Fibroblast of the aortic adventitia (primary cell): ENCODE results near the gene PNISR. TPM values are rescaled to one million over a fixed set of nuclear protein-coding genes. Genes with fewer than 3 reads are reported as not detected.

Source experiments
- DNase-seq: peaks from one replicate; pipeline ENCODE4 v3.0.0-alpha.2; 2010; ENCODE audit warnings: low read depth
- H3K4me3 ChIP-seq: 2 replicates; pipeline ENCODE4 v1.5.1; 2011; ENCODE audit warnings: low read depth, mild to moderate bottlenecking, control low read depth, low read length, moderate library complexity
- CTCF ChIP-seq: IDR thresholded peaks from 2 replicates; pipeline ENCODE4 v1.5.1; 2011; ENCODE audit warnings: mild to moderate bottlenecking, low read length, control low read depth, inconsistent platforms; ENCODE audit not compliant: insufficient read depth
- total RNA-seq: library from RNA; depleted of rRNA; stranded (reverse); fragments of >200 nt; gene quantifications from 2 replicates; pipeline ENCODE4 v1.2.3, GENCODE V29; 2012; ENCODE audit warnings: low replicate concordance

PNISR gene
- total RNA-seq, 1 donor, result 69.4 TPM

- no peak for TF ChIP-seq CTCF
- no peak for DNase-seq
These were observed 13.0 kb downstream of the PNISR start for GRCh38 chr6:99412065-99412464.

GRCh38 chr6:99409672-99410071 is 15.4 kb downstream of the PNISR start:
- H3K4me3 ChIP-seq, result no peak overlapping the region
- DNase-seq, result no peak
- TF ChIP-seq CTCF, result no peak

More at GRCh38 chr6:99412065-99412464, 13.0 kb downstream of the PNISR start:
- H3K4me3 ChIP-seq, result no peak overlapping the region

GRCh38 chr6:99407076-99407475 is 18.0 kb downstream of the PNISR start:
- H3K4me3 ChIP-seq, result no peak overlapping the region
- TF ChIP-seq CTCF, result no peak
- no peak for DNase-seq

GRCh38 chr6:99402448-99402847 is 22.7 kb downstream of the PNISR start:
- no peak overlapping the region for H3K4me3 ChIP-seq
- no peak for TF ChIP-seq CTCF
- no peak for DNase-seq

- no peak for TF ChIP-seq CTCF
- DNase-seq, result no peak
- no peak overlapping the region for H3K4me3 ChIP-seq
These were observed 27.8 kb downstream of the PNISR start for GRCh38 chr6:99397287-99397686.

- peak; percentile 81 for DNase-seq
- TF ChIP-seq CTCF, result no peak
These were observed 31.2 kb downstream of the PNISR start, which contains the start of gene COQ3 for GRCh38 chr6:99393698-99394531. Gene COQ3, minus strand, starts transcription at chr6:99394195. Its CDS starts 16 bp downstream, at chr6:99394179.

More at GRCh38 chr6:99393698-99394531, 31.2 kb downstream of the PNISR start, which contains the start of gene COQ3:
- peak within 1 kb of the TSS; percentile 84 for H3K4me3 ChIP-seq
